GM18907 (cell line): Measurements from ENCODE around the gene FCGBP.
"Not testable (repeated sequence)": the region's sequence is repeated elsewhere in the genome, so short reads cannot be mapped to it uniquely, and the experiment has no call there.

Experiments used
- ATAC-seq: cut with Tn5 transposase; IDR thresholded peaks from one replicate; pipeline ENCODE4 v1.9.1; 2021; ENCODE audit warnings: mild to moderate bottlenecking, moderate library complexity; ENCODE audit not compliant: unreplicated experiment

FCGBP gene

GRCh38 chr19:39919976-39920375 is 14.5 kb downstream of the FCGBP start:
- no peak for ATAC-seq

GRCh38 chr19:39918183-39918651 is 16.2 kb downstream of the FCGBP start:
- ATAC-seq: no peak

DNA sequence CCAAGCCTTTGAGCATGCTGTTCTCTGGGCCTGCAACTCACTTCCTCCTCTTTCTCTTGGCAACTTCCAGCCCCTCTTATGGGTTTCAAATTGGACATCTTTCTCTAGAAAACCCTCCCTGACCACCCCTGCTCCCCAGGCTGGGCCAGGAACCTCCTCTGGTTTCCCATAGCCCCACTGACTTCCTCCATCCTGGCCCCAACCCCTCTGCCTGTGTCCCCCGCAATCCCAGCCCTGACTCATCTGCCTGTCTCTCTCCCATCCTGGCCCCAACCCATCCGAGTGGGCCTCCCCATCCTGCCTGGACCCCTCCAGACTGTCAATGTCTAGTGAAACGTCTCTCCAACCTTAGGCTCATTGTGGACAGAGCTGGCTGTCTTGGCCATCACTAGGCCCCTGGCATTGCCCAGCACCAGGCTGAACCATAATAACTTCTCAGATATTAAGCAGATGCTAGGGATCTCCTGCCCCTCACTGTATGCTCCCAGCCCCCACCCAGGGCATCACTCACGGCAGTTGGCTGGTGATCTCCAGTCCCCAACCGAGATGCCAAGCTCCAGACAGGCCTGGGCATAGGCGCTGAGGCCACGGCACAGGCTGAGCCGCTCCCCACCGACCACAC is 16.8 kb downstream of the FCGBP start:
- no peak for ATAC-seq

DNA sequence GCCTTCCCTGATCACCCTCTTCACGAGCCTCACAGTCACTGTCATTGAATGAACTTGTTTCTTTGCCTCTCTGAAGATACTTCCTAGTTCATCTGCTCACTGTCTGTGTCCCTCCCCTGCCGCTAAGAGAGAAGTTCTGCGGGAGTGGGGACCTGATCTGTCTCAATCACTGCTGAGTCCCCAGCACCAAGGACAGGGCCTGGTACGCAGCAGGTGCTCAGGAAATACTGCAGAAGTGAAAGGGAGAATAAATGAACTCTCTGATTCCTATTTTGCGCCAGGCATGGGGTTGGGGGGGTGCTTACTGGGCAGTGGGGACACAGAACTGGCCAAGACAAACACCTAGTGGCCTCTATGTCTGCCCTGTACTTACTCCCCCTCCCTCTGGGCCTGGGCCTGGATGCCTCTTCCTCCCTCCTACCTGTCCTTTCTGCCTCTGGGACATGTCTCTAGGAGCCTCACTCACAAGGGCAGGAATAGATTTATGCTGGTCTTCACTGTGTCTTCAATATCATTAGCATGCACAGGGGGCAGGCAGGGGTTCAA is 17.5 kb downstream of the FCGBP start:
- ATAC-seq: no peak

- ATAC-seq: no peak
Measured at GRCh38 chr19:39916236-39916635, 18.2 kb downstream of the FCGBP start.

DNA sequence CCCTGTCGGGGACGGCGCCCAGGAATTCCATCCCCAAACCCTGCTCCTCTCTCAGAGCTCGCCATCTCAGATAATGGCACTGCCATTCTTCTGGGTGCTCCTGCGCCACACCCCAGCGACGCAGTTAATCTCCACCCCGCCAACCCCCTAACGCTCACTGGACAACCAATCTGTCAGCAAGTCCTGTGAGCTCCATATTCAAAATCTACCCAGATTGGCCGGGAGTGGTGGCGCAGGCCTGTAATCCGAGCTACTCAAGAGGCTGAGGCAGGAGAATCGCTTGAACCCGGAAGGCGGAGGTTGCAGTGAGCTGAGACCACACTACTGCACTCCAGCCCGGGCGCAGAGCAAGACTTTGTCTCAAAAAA is 18.6 kb downstream of the FCGBP start:
- ATAC-seq: no peak

DNA sequence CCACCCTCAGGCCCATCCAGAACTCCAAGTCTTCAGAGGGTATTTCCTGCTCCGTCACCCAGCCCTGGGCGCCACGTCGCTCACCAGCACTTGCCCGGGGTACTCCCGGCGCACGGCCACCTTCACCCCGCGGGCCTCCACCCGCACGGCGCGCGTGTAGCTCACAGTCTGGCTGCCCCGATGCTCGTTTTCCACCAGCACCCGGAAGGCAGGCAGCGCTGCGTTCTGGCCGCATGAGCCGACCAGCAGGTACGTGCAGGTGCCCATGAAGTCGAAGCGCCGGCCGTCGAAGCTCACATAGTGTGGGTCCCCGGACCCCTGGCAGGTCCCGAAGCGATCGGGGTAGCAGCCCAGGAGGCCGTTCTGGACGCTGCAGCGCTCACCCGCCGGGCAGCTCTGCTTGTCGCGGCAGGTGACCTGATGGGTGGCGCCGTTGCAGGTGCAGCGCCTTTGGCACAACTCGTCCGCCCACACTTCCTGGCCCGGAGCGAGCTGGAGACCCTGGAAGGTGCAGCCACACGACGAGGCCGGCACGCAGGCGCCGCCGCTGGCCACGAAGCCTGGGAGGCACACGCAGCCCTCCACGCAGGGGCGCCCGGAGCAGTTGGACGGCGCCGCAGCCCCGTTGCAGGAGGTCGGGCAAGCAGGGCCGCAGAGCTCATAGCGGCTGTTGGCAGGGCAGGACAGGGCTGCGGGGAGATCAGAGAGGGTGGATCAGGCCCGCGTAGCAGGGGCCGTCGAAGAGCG is 19.2 kb downstream of the FCGBP start:
- no peak for ATAC-seq

- ATAC-seq: no peak
Measured at GRCh38 chr19:39913682-39914333, 20.6 kb downstream of the FCGBP start.

DNA sequence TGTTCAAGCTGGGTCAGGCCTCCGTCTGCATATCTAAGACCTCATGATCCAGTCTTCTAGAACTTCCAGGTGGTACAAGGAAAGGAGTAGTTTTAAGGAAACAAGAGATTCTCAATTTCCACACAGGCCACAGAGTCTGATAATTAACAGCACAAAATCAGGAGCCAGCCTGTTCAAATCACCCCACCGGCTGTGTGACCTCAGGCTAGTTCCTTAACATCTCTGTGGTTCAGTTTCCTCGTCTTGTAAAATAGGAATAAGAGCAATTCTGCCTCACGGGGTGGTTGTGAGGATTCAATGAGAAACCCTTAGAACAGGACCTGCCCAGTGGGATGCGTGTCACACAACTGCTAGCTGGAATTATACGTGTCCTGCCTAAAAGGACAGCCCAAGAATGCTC is 25.6 kb downstream of the FCGBP start:
- ATAC-seq: no peak

GRCh38 chr19:39906820-39907611 is 27.4 kb downstream of the FCGBP start:
- ATAC-seq: no peak

DNA sequence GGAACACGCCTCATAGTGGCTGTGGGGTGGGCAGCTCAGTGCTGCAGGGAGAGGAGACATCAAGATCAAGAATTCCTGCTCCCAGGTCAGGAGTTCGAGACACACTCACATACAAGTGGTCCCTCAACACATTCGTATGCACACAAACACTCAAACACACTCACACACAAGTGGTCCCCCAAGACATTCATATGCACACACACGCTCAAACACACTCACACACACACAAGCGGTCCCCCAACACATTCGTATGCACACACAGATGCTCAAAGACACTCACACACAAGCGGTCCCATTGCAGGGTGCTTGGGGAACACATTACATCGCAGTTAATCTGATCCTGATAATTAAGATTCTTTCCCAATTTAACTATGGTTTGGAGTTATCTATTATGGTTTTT is 28.2 kb downstream of the FCGBP start:
- ATAC-seq: no peak

DNA sequence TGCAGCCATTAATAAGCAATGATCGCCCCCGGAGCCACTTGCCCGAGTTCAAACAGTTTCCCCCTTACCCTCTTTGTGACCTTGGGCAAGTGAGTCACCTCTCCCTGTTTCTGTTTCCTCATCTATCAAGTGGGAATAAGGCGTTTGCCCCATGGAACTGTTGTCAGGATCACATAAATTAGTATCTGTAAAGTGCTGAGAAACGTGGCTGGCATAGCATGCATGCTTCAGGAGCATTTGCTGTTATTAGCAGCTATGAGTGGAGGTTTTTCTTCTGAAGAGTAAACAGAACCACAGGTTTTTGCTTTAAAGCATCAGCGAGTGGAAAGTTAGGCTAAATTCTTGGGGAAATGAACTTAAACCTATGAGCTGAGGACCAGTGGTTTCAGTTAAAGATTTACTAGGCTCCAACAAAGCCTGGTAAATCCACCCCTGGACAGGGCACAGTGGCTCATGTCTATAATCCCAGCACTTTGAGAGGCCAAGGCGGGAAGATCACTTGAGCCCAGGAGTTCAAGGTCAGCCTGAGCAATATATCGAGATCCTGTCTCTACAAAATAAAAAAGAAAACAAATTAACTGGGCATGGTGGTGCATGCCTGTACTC is 30.8 kb downstream of the FCGBP start:
- not testable (repeated sequence) for ATAC-seq

GRCh38 chr19:39902326-39902725 is 32.1 kb downstream of the FCGBP start:
- ATAC-seq: not testable (repeated sequence)

DNA sequence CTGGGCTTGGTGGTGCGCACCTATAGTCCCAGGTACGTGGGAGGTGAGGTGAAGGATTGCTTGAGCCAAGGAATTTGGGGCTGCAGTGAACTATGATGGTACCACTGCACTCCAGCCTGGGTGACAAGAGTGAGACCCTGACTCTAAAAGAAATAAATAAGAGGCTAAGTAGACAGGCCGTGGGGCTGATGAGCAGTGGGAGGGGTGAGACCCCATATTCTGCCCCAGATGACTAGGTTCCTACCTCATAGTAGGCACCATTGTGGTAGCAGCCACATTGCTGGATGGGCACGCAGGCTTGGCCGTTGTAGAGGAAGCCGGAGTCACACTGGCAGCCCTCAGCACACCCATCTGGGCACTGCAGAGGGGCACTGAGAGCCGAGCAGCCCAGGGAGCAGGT is 32.8 kb downstream of the FCGBP start:
- ATAC-seq: not testable (repeated sequence)

- not testable (repeated sequence) for ATAC-seq
Measured at GRCh38 chr19:39898858-39899257, 35.6 kb downstream of the FCGBP start.

- not testable (repeated sequence) for ATAC-seq
Measured at GRCh38 chr19:39897511-39898245, 36.8 kb downstream of the FCGBP start.

DNA sequence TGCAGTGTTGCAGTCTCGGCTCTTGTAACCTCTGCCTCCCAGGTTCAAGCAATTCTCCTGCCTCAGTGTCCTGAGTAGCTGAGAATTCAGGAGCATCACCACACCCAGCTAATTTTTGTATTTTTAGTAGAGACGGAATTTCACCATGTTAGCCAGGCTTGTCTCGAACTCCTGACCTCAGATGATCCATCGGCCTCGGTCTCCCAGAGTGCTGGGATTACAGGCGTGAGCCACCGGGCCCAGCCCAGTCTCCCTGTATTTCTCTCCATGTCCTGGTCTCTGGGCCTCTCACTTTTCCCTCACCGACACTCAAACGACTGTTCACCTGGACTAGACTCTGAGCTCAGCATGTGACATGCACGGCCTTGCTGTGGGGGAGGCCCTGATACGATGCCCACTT is 39.3 kb downstream of the FCGBP start:
- ATAC-seq: not testable (repeated sequence)

- ATAC-seq: not testable (repeated sequence)
Measured at GRCh38 chr19:39894236-39894606, 40.2 kb downstream of the FCGBP start.

GRCh38 chr19:39893366-39894235 is 40.8 kb downstream of the FCGBP start:
- not testable (repeated sequence) for ATAC-seq
